ENCODE results near the gene TMBIM1.

The TMBIM1 gene

GRCh38 chr2:218292048-218293014 is at the start of gene TMBIM1:
Gene TMBIM1, minus strand, starts transcription at chr2:218292503. Its CDS starts 10,362 bp downstream, at chr2:218282141.
- Histone ChIP-seq H3K9me3 (ENCODE audit: control insufficient read depth, insufficient read depth, low read depth, low read length) (no peaks in the 10 kb centered on the region), H3K4me3 (ENCODE audit: low read depth, low read length) (peak within 1 kb of the TSS; percentile 64), H3K36me3 (ENCODE audit: control insufficient read depth in 2 of 2, insufficient read depth in 1 of 2, low read length in 2 of 2) (no peaks in the 10 kb centered on the region), H3K4me1 (ENCODE audit: control insufficient read depth, insufficient read depth, low read length) (peaks cover 3% of the 10 kb centered on the region; the same call in 1 of the 2 replicates), H3K27ac (ENCODE audit: extremely low read depth, low read depth, low read length) (peak within 1 kb of the TSS; percentile 27; the same call in 1 of the 2 replicates)
- CTCF ChIA-PET, result interaction anchor here (0.5 to 8.8 kb wide), 11 partner anchors 8 to 174 kb away, joined by 3 to 89 read pairs (median 3); partner anchors contain the start of genes AAMP and PNKD
- POLR2A ChIA-PET, result interaction anchor here (1.5 kb wide), 1 partner anchor 105 kb away, joined by 4 read pairs; no protein-coding TSS in a partner anchor
- TF ChIP-seq ZSCAN30 (tag by site-specific recombination; IDR thresholded peaks at IDR 0.05) (0 out of 2 replicates have a peak, but pooled peaks have one; percentile 49), ZBTB8A (tag by site-specific recombination; IDR thresholded peaks at IDR 0.05) (peak; percentile 73), IKZF3 (tag by site-specific recombination; IDR thresholded peaks at IDR 0.05) (0 out of 2 replicates have a peak, but pooled peaks have one; percentile 40), SCRT1 (tag by site-specific recombination; IDR thresholded peaks at IDR 0.05; ENCODE audit: borderline replicate concordance) (no peak), ZNF585B (tag by site-specific recombination; IDR thresholded peaks at IDR 0.05) (no peak), ZNF518A (tag by site-specific recombination; conservative IDR thresholded peaks at IDR 0.05; ENCODE audit: low read depth) (no peak), ZNF544 (tag by site-specific recombination; IDR thresholded peaks at IDR 0.05) (no peak), PBX3 (CRISPR knock-in tag; IDR thresholded peaks at IDR 0.05) (0 out of 2 replicates have a peak, but pooled peaks have one; percentile 19), ZBTB26 (tag by site-specific recombination; optimal IDR thresholded peaks at IDR 0.05) (peak; percentile 66), ZNF660 (tag by site-specific recombination; IDR thresholded peaks at IDR 0.05) (peak; percentile 40; the same call in 1 of the 2 replicates), ZNF664 (tag by site-specific recombination; IDR thresholded peaks at IDR 0.05) (no peak), ZNF423 (tag by site-specific recombination; IDR thresholded peaks at IDR 0.05) (no peak), GLIS2 (tag by site-specific recombination; IDR thresholded peaks at IDR 0.05) (peak; percentile 74), ZNF837 (tag by site-specific recombination; IDR thresholded peaks at IDR 0.05) (no peak), HOXA7 (CRISPR knock-in tag; IDR thresholded peaks at IDR 0.05; ENCODE audit: borderline replicate concordance) (no peak), ZNF514 (tag by site-specific recombination; IDR thresholded peaks at IDR 0.05) (no peak), ZFHX2 (tag by site-specific recombination; conservative IDR thresholded peaks at IDR 0.05) (peak; percentile 57), ZNF133 (tag by site-specific recombination; IDR thresholded peaks at IDR 0.05) (no peak), KLF8 (tag by site-specific recombination; IDR thresholded peaks at IDR 0.05) (peak; percentile 47; the same call in 1 of the 2 replicates), ZNF501 (tag by site-specific recombination; IDR thresholded peaks at IDR 0.05) (0 out of 2 replicates have a peak, but pooled peaks have one; percentile 22), HIC1 (tag by site-specific recombination; IDR thresholded peaks at IDR 0.05) (peak; percentile 34; the same call in 1 of the 2 replicates), ZBTB20 (tag by site-specific recombination; IDR thresholded peaks at IDR 0.05) (peak; percentile 52; the same call in 1 of the 2 replicates), ZNF639 (tag by site-specific recombination; IDR thresholded peaks at IDR 0.05) (no peak), ZNF350 (tag by site-specific recombination; IDR thresholded peaks at IDR 0.05) (no peak), EGR2 (tag by site-specific recombination; IDR thresholded peaks at IDR 0.05; ENCODE audit: low read depth) (no peak), ZNF530 (tag by site-specific recombination; IDR thresholded peaks at IDR 0.05; ENCODE audit: low read depth) (no peak)
